NCI-H345 (cell line): ENCODE measurements around the gene ENOX1.

Experiments
- DNase-seq: peaks from one replicate; lab custom pipeline; 2025; lab: John Stamatoyannopoulos, UW

The ENOX1 gene

GRCh38 chr13:43289470-43290255 is 497.1 kb downstream of the ENOX1 start:
- DNase-seq = peak; percentile 36

GRCh38 chr13:43286751-43287150 is 500.0 kb downstream of the ENOX1 start:
- no peak for DNase-seq

- peak; percentile 90 for DNase-seq
Measured at GRCh38 chr13:43285933-43286597, 500.7 kb downstream of the ENOX1 start.

- no peak for DNase-seq
Measured at GRCh38 chr13:43284162-43284561, 502.6 kb downstream of the ENOX1 start.

- no peak for DNase-seq
Measured at GRCh38 chr13:43279696-43280095, 507.1 kb downstream of the ENOX1 start.

- no peak for DNase-seq
Measured at GRCh38 chr13:43278127-43278526, 508.6 kb downstream of the ENOX1 start.

GRCh38 chr13:43277142-43277541 is 509.6 kb downstream of the ENOX1 start:
- no peak for DNase-seq

- DNase-seq = no peak
Measured at GRCh38 chr13:43274881-43275280, 511.9 kb downstream of the ENOX1 start.

- peak; percentile 59 for DNase-seq
Measured at GRCh38 chr13:43273362-43273761, 513.4 kb downstream of the ENOX1 start.

GRCh38 chr13:43272851-43273250 is 513.9 kb downstream of the ENOX1 start:
- peak; percentile 80 for DNase-seq

- no peak for DNase-seq
Measured at GRCh38 chr13:43271152-43271551, 515.6 kb downstream of the ENOX1 start.

- DNase-seq = no peak
Measured at GRCh38 chr13:43270130-43270830, 516.5 kb downstream of the ENOX1 start.

GRCh38 chr13:43269037-43269481 is 517.7 kb downstream of the ENOX1 start:
- DNase-seq = no peak

GRCh38 chr13:43268632-43269031 is 518.1 kb downstream of the ENOX1 start:
- peak; percentile 62 for DNase-seq

GRCh38 chr13:43267916-43268315 is 518.9 kb downstream of the ENOX1 start:
- DNase-seq = no peak

GRCh38 chr13:43266936-43267615 is 519.7 kb downstream of the ENOX1 start:
- DNase-seq = no peak

- DNase-seq = no peak
Measured at GRCh38 chr13:43265028-43265427, 521.7 kb downstream of the ENOX1 start.

- no peak for DNase-seq
Measured at GRCh38 chr13:43264458-43264857, 522.3 kb downstream of the ENOX1 start.

GRCh38 chr13:43263047-43263446 is 523.7 kb downstream of the ENOX1 start:
- no peak for DNase-seq

- DNase-seq = no peak
Measured at GRCh38 chr13:43260999-43261398, 525.8 kb downstream of the ENOX1 start.

GRCh38 chr13:43258771-43259170 is 528.0 kb downstream of the ENOX1 start:
- no peak for DNase-seq

- no peak for DNase-seq
Measured at GRCh38 chr13:43257765-43258164, 529.0 kb downstream of the ENOX1 start.
